KMS-11 (cell line): ENCODE measurements around the gene SPATA12.

Source experiments
- H2AFZ ChIP-seq: fragments of 200-600 bp; sonication (generic); 2 replicates; pipeline ENCODE4 v1.6.1; 2016; ENCODE audit warnings: antibody characterized with exemption, mixed run types, low read depth
- H3K27ac ChIP-seq: fragments of 200-600 bp; sonication (generic); 2 replicates; pipeline ENCODE4 v1.6.1; 2016; ENCODE audit warnings: mild to moderate bottlenecking, mixed run types
- H3K27me3 ChIP-seq: fragments of 200-600 bp; sonication (generic); 2 replicates; pipeline ENCODE4 v1.6.1; 2017; ENCODE audit warnings: mild to moderate bottlenecking, low read depth, mixed run types, moderate library complexity; ENCODE audit not compliant: insufficient read depth
- H3K36me3 ChIP-seq: fragments of 200-600 bp; sonication (generic); 2 replicates; pipeline ENCODE4 v1.6.1; 2017; ENCODE audit warnings: mild to moderate bottlenecking, mixed run types; ENCODE audit not compliant: insufficient read depth
- H3K4me1 ChIP-seq: fragments of 200-600 bp; sonication (generic); 2 replicates; pipeline ENCODE4 v1.6.1; 2016; ENCODE audit warnings: mild to moderate bottlenecking, low read depth, mixed run types; ENCODE audit not compliant: poor library complexity, severe bottlenecking
- H3K4me2 ChIP-seq: fragments of 200-600 bp; sonication (generic); 2 replicates; pipeline ENCODE4 v1.7.0; 2016; ENCODE audit warnings: mild to moderate bottlenecking, mixed run types
- H3K4me3 ChIP-seq: fragments of 200-600 bp; sonication (generic); IDR thresholded peaks from 2 replicates; pipeline ENCODE4 v1.6.1; 2017; ENCODE audit warnings: low read depth, low read length, mixed read lengths; ENCODE audit not compliant: insufficient read depth
- H3K79me2 ChIP-seq: fragments of 200-600 bp; sonication (generic); 2 replicates; pipeline ENCODE4 v1.6.1; 2016; ENCODE audit warnings: low read depth, mixed run types; ENCODE audit not compliant: insufficient read depth
- H3K9ac ChIP-seq: fragments of 200-600 bp; sonication (generic); 2 replicates; pipeline ENCODE4 v1.6.1; 2016; ENCODE audit warnings: mild to moderate bottlenecking, mixed run types
- H4K20me1 ChIP-seq: fragments of 200-600 bp; sonication (generic); 2 replicates; pipeline ENCODE4 v1.6.1; 2016; ENCODE audit warnings: mild to moderate bottlenecking, mixed run types; ENCODE audit not compliant: insufficient read depth
- TF ChIP-seq, protein P1 (sequence below): fragments of 200-600 bp; sonication (generic); conservative IDR thresholded peaks from 2 replicates; pipeline ENCODE4 v1.6.1; 2017; ENCODE audit warnings: low read depth, mild to moderate bottlenecking, antibody characterized with exemption, low read length, moderate library complexity, mixed read lengths

Gene SPATA12

GRCh38 chr3:57060089-57060821, at the start of gene SPATA12:
SPATA12 (plus strand) TSS chr3:57060664; CDS start chr3:57073695, 13,031 bp downstream.
- TF ChIP-seq, protein P1, sequence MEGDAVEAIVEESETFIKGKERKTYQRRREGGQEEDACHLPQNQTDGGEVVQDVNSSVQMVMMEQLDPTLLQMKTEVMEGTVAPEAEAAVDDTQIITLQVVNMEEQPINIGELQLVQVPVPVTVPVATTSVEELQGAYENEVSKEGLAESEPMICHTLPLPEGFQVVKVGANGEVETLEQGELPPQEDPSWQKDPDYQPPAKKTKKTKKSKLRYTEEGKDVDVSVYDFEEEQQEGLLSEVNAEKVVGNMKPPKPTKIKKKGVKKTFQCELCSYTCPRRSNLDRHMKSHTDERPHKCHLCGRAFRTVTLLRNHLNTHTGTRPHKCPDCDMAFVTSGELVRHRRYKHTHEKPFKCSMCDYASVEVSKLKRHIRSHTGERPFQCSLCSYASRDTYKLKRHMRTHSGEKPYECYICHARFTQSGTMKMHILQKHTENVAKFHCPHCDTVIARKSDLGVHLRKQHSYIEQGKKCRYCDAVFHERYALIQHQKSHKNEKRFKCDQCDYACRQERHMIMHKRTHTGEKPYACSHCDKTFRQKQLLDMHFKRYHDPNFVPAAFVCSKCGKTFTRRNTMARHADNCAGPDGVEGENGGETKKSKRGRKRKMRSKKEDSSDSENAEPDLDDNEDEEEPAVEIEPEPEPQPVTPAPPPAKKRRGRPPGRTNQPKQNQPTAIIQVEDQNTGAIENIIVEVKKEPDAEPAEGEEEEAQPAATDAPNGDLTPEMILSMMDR = no peak
- Histone ChIP-seq H3K9ac (no peak within 1 kb of the TSS), H2AFZ (no peak within 1 kb of the TSS), H3K4me3 (no peak within 1 kb of the TSS), H3K36me3 (no peaks in the 10 kb centered on the region), H3K4me2 (no peak within 1 kb of the TSS), H3K79me2 (no peaks in the 10 kb centered on the region), H3K27me3 (no peaks in the 10 kb centered on the region), H3K4me1 (no peaks in the 10 kb centered on the region), H4K20me1 (no peaks in the 10 kb centered on the region), H3K27ac (no peak within 1 kb of the TSS)

DNA sequence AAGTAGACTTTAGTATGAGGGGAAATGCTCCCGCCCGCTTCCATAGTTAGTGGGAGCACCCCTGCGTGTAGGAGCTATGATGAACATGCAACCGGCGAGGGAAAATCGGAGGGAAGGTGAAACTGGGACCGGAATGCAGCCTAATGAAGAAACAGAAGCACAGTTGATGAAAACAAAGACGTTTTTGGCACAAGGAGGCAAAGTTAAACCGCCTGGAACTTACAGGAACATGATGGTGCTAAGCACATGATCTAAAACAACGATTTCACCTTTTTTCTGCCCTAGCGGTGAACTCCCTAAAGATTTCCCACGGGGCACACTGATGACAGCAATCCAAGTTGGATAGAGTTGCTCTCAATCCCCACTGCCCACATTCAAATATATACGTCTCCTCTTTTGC, 49.4 kb upstream of the SPATA12 start:
- H3K36me3 ChIP-seq = no peaks in the 10 kb centered on the region
- H3K4me1 ChIP-seq = no peaks in the 10 kb centered on the region
- H3K9ac ChIP-seq = no peak overlapping the region
- no peak overlapping the region for H3K27ac ChIP-seq
- H3K79me2 ChIP-seq = no peaks in the 10 kb centered on the region
- H3K27me3 ChIP-seq = no peaks in the 10 kb centered on the region
- no peak overlapping the region for H3K4me3 ChIP-seq
- no peak overlapping the region for H2AFZ ChIP-seq
- no peaks in the 10 kb centered on the region for H4K20me1 ChIP-seq
- no peak overlapping the region for H3K4me2 ChIP-seq
- TF ChIP-seq, protein P1 = no peak

GRCh38 chr3:57012847-57013246, 47.6 kb upstream of the SPATA12 start:
- no peaks in the 10 kb centered on the region for H3K27me3 ChIP-seq
- TF ChIP-seq, protein P1 = no peak
- H3K79me2 ChIP-seq = no peaks in the 10 kb centered on the region
- H4K20me1 ChIP-seq = no peaks in the 10 kb centered on the region
- H2AFZ ChIP-seq = no peak overlapping the region
- H3K27ac ChIP-seq = no peak overlapping the region
- no peak overlapping the region for H3K4me2 ChIP-seq
- H3K4me1 ChIP-seq = no peaks in the 10 kb centered on the region
- no peak overlapping the region for H3K4me3 ChIP-seq
- no peaks in the 10 kb centered on the region for H3K36me3 ChIP-seq
- no peak overlapping the region for H3K9ac ChIP-seq

DNA sequence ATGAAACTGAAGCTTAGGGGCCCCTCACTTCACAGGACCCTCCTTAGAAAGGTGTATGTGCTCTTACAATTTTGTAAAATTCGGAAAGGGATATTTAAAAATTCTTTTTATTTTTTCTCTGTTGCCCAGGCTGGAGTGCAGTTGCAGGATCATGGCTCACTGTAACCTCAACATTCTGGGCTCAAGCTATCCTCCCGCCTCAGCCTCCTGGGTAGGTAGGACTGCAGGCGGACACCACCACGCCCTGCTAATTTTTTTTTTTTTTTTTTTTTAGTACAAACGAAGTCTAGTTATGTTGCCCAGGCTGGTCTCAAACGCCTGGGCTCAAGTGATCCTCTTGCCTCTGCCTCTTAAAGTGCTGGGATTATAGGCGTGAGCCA, 45.1 kb upstream of the SPATA12 start:
- H3K27ac ChIP-seq = no peak overlapping the region
- H3K36me3 ChIP-seq = no peaks in the 10 kb centered on the region
- H3K27me3 ChIP-seq = no peaks in the 10 kb centered on the region
- no peak overlapping the region for H3K4me3 ChIP-seq
- no peaks in the 10 kb centered on the region for H3K79me2 ChIP-seq
- H3K4me1 ChIP-seq = no peaks in the 10 kb centered on the region
- TF ChIP-seq, protein P1 = no peak
- H3K4me2 ChIP-seq = no peak overlapping the region
- H2AFZ ChIP-seq = no peak overlapping the region
- H4K20me1 ChIP-seq = no peaks in the 10 kb centered on the region
- H3K9ac ChIP-seq = no peak overlapping the region
